ENCODE data around the gene TMEM38A.

TMEM38A gene

DNA sequence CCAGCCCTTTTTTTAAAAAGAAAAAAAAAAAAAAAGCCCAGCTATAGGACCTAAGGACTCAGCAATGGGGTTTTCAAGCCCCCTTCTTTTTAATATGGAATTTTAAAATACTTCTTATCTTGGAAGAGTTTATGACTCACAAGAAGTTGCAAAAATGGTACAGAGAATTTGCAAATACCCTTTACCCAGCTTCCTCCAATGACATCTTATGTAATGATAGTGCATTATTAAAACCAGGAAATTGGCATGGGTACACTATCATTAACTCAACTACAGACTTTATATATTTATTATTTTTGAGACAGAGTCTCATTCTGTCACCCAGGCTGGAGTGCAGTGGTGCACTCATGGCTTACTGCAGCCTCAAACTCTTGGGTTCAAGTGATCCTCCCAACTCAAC lies 16.1 kb downstream of the TMEM38A start:
- no peak overlapping the region for H2AFZ ChIP-seq (ENCODE audit: low read length)
- H3K9ac ChIP-seq (ENCODE audit: low read length): no peak overlapping the region
- no peaks in the 10 kb centered on the region for H3F3A ChIP-seq (ENCODE audit: insufficient read depth, low read length)
- no peak overlapping the region for H3K27ac ChIP-seq (ENCODE audit: low read length)
- DNase-seq: no peak
- no peaks in the 10 kb centered on the region for H3K36me3 ChIP-seq (replicated peaks; ENCODE audit: insufficient read depth, low read length)
- no peaks in the 10 kb centered on the region for H4K20me1 ChIP-seq (ENCODE audit: insufficient read depth, low read length)
- TF ChIP-seq EZH2phosphoT487 (IDR thresholded peaks at IDR 0.05; ENCODE audit: low read length): no peak
- TF ChIP-seq, protein P1, sequence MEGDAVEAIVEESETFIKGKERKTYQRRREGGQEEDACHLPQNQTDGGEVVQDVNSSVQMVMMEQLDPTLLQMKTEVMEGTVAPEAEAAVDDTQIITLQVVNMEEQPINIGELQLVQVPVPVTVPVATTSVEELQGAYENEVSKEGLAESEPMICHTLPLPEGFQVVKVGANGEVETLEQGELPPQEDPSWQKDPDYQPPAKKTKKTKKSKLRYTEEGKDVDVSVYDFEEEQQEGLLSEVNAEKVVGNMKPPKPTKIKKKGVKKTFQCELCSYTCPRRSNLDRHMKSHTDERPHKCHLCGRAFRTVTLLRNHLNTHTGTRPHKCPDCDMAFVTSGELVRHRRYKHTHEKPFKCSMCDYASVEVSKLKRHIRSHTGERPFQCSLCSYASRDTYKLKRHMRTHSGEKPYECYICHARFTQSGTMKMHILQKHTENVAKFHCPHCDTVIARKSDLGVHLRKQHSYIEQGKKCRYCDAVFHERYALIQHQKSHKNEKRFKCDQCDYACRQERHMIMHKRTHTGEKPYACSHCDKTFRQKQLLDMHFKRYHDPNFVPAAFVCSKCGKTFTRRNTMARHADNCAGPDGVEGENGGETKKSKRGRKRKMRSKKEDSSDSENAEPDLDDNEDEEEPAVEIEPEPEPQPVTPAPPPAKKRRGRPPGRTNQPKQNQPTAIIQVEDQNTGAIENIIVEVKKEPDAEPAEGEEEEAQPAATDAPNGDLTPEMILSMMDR (IDR thresholded peaks at IDR 0.05; ENCODE audit: low read length): no peak
- no peak for TF ChIP-seq EZH2 (optimal IDR thresholded peaks at IDR 0.05; ENCODE audit: low read depth, low read length)
- no peaks in the 10 kb centered on the region for H3K9me2 ChIP-seq (replicated peaks; ENCODE audit: insufficient read depth, low read length)
- H3K79me2 ChIP-seq (ENCODE audit: low read length): peaks cover 8% of the 10 kb centered on the region; the same call in 1 of the 2 replicates
- no peak overlapping the region for H3K4me3 ChIP-seq (ENCODE audit: low read length)
- H3K9me3 ChIP-seq (replicated peaks; ENCODE audit: insufficient read depth, low read length): no peaks in the 10 kb centered on the region
- H3K27me3 ChIP-seq (replicated peaks; ENCODE audit: insufficient read depth, low read length): no peaks in the 10 kb centered on the region
- H3K4me1 ChIP-seq (ENCODE audit: low read length): no peaks in the 10 kb centered on the region
- no peak overlapping the region for H3K4me2 ChIP-seq (ENCODE audit: low read depth, low read length)

DNA sequence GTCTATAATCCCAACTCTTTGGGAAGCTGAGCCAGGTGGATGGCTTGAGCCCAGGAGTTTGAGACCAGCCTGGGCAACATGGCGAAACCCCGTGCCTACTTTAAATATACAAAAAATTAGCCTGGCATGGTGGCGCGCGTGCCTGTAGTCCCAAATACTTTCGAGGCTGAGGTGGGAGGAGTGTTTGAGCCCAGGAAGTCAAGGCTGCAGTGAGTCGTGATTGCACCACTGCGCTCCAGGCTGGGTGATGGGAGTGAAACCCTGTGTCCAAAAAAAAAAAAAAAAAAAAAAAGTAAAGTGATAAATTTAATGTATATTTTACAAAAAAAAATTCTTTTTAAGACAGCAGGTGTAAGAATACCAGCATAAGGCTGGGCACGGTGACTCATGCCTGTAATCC lies 17.6 kb downstream of the TMEM38A start:
- H4K20me1 ChIP-seq (ENCODE audit: insufficient read depth, low read length): no peaks in the 10 kb centered on the region
- H3K4me2 ChIP-seq (ENCODE audit: low read depth, low read length): no peak overlapping the region
- H3F3A ChIP-seq (ENCODE audit: insufficient read depth, low read length): no peaks in the 10 kb centered on the region
- H3K9me2 ChIP-seq (replicated peaks; ENCODE audit: insufficient read depth, low read length): no peaks in the 10 kb centered on the region
- no peak overlapping the region for H3K4me3 ChIP-seq (ENCODE audit: low read length)
- peaks cover 4% of the 10 kb centered on the region; the same call in 1 of the 2 replicates for H3K79me2 ChIP-seq (ENCODE audit: low read length)
- H3K27me3 ChIP-seq (replicated peaks; ENCODE audit: insufficient read depth, low read length): no peaks in the 10 kb centered on the region
- no peaks in the 10 kb centered on the region for H3K9me3 ChIP-seq (replicated peaks; ENCODE audit: insufficient read depth, low read length)
- TF ChIP-seq EZH2phosphoT487 (IDR thresholded peaks at IDR 0.05; ENCODE audit: low read length) (no peak), EZH2 (optimal IDR thresholded peaks at IDR 0.05; ENCODE audit: low read depth, low read length) (no peak)
- TF ChIP-seq, protein P1 (IDR thresholded peaks at IDR 0.05; ENCODE audit: low read length): no peak
- H2AFZ ChIP-seq (ENCODE audit: low read length): no peak overlapping the region
- no peak for DNase-seq
- no peaks in the 10 kb centered on the region for H3K4me1 ChIP-seq (ENCODE audit: low read length)
- no peaks in the 10 kb centered on the region for H3K36me3 ChIP-seq (replicated peaks; ENCODE audit: insufficient read depth, low read length)
- H3K27ac ChIP-seq (ENCODE audit: low read length): no peak overlapping the region
- no peak overlapping the region for H3K9ac ChIP-seq (ENCODE audit: low read length)

DNA sequence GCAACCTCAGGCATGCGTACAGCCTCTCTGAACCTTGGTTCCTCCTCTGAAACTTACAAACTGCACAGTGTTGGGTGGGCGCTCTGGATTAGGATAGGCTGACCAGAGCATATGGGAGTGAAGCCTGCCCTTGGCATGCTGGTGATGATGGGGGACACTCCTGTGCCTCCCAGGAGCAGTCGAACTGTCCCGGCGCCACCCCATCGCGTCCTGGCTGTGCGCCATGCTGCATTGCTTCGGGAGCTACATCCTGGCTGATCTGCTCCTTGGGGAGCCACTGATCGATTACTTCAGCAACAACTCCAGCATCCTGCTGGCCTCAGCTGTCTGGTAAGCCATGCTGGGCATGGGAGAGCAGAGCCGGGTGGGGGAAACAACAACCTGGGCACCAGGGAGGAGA lies 18.9 kb downstream of the TMEM38A start:
- Histone ChIP-seq H3K9ac (ENCODE audit: low read length) (no peak overlapping the region), H3K9me3 (replicated peaks; ENCODE audit: insufficient read depth, low read length) (no peaks in the 10 kb centered on the region), H4K20me1 (ENCODE audit: insufficient read depth, low read length) (no peaks in the 10 kb centered on the region), H3K9me2 (replicated peaks; ENCODE audit: insufficient read depth, low read length) (no peaks in the 10 kb centered on the region), H3K79me2 (ENCODE audit: low read length) (peaks cover 3% of the 10 kb centered on the region; the same call in 1 of the 2 replicates), H3K4me1 (ENCODE audit: low read length) (no peaks in the 10 kb centered on the region), H3K27ac (ENCODE audit: low read length) (no peak overlapping the region), H3K36me3 (replicated peaks; ENCODE audit: insufficient read depth, low read length) (no peaks in the 10 kb centered on the region), H2AFZ (ENCODE audit: low read length) (no peak overlapping the region), H3K27me3 (replicated peaks; ENCODE audit: insufficient read depth, low read length) (no peaks in the 10 kb centered on the region), H3K4me2 (ENCODE audit: low read depth, low read length) (no peak overlapping the region), H3F3A (ENCODE audit: insufficient read depth, low read length) (no peaks in the 10 kb centered on the region), H3K4me3 (ENCODE audit: low read length) (no peak overlapping the region)
- DNase-seq: no peak
- TF ChIP-seq, protein P1 (IDR thresholded peaks at IDR 0.05; ENCODE audit: low read length): no peak
- TF ChIP-seq EZH2phosphoT487 (IDR thresholded peaks at IDR 0.05; ENCODE audit: low read length): no peak
- no peak for TF ChIP-seq EZH2 (optimal IDR thresholded peaks at IDR 0.05; ENCODE audit: low read depth, low read length)
